WTC11 (cell line): ENCODE measurements around the gene TNFAIP2. TPM values are rescaled to one million over a fixed set of nuclear protein-coding genes. Genes with fewer than 3 reads are reported as not detected.

Experiments used
- ATAC-seq: fragments of 200-7000 bp; cut with Tn5 transposase; 2 replicates; pipeline ENCODE4 v1.10.0; 2021; ENCODE audit warnings: mild to moderate bottlenecking, moderate library complexity
- CTCF ChIA-PET: fragments of 300-600 bp; sonication (Branson Sonifier 250); formaldehyde crosslinking; loops from one replicate; lab custom pipeline; 2021; ENCODE audit warnings: antibody characterized with exemption; lab: Charles Lee
- POLR2A ChIA-PET: fragments of 350-600 bp; sonication (Branson Sonifier 250); formaldehyde crosslinking; loops from one replicate; lab custom pipeline; 2021; ENCODE audit warnings: antibody characterized with exemption; lab: Charles Lee
- DNase-seq: peaks from one replicate; pipeline ENCODE4 v3.0.0; 2021; ENCODE audit warnings: low spot score
- H3K27ac Mint-ChIP-seq: 2 replicates; pipeline ENCODE4 v1.8.0; 2021; ENCODE audit warnings: mixed read lengths
- H3K27me3 Mint-ChIP-seq: 2 replicates; pipeline ENCODE4 v1.8.0; 2021; ENCODE audit warnings: low read depth, mild to moderate bottlenecking, moderate library complexity, mixed read lengths
- H3K36me3 Mint-ChIP-seq: 2 replicates; pipeline ENCODE4 v1.8.0; 2021; ENCODE audit warnings: mixed read lengths
- H3K4me1 Mint-ChIP-seq: 2 replicates; pipeline ENCODE4 v1.8.0; 2022; ENCODE audit warnings: mixed read lengths
- H3K4me3 Mint-ChIP-seq: 2 replicates; pipeline ENCODE4 v1.8.0; 2021; ENCODE audit warnings: mild to moderate bottlenecking, moderate library complexity, mixed read lengths
- H3K9me3 Mint-ChIP-seq: 2 replicates; pipeline ENCODE4 v1.8.0; 2021; ENCODE audit warnings: mixed read lengths
- AFF4 ChIP-seq: sonication (generic); formaldehyde crosslinking; IDR thresholded peaks from 2 replicates; pipeline ENCODE4 v1.8.1; 2023; ENCODE audit warnings: mild to moderate bottlenecking, missing genetic modification reagents, borderline replicate concordance
- CDX4 ChIP-seq: fragments of 250-450 bp; sonication (Bioruptor Pico); IDR thresholded peaks from 2 replicates; pipeline ENCODE4 v1.9.0; 2021; ENCODE audit warnings: moderate library complexity, mild to moderate bottlenecking, inconsistent platforms, borderline replicate concordance
- FOXP1 ChIP-seq: sonication (generic); formaldehyde crosslinking; IDR thresholded peaks from 2 replicates; pipeline ENCODE4 v1.8.0; 2022; ENCODE audit warnings: missing genetic modification reagents, mild to moderate bottlenecking, moderate library complexity, borderline replicate concordance
- GTF2I ChIP-seq: fragments of 250-450 bp; sonication (Bioruptor Pico); conservative IDR thresholded peaks from 2 replicates; pipeline ENCODE4 v1.4.0; 2021; ENCODE audit warnings: mild to moderate bottlenecking
- HMGA2 ChIP-seq: fragments of 250-450 bp; sonication (Bioruptor Pico); IDR thresholded peaks from 2 replicates; pipeline ENCODE4 v1.4.0; 2021; ENCODE audit warnings: mild to moderate bottlenecking, moderate library complexity
- NR1H2 ChIP-seq: sonication (generic); formaldehyde crosslinking; IDR thresholded peaks from 2 replicates; pipeline ENCODE4 v1.9.0; 2021; ENCODE audit warnings: mild to moderate bottlenecking, moderate library complexity, missing genetic modification reagents
- SMAD3 ChIP-seq: sonication (generic); formaldehyde crosslinking; IDR thresholded peaks from 2 replicates; pipeline ENCODE4 v1.8.0; 2022; ENCODE audit warnings: missing genetic modification reagents, mild to moderate bottlenecking, borderline replicate concordance
- ZNF219 ChIP-seq: sonication (generic); formaldehyde crosslinking; IDR thresholded peaks from 2 replicates; pipeline ENCODE4 v1.8.0; 2023; ENCODE audit warnings: missing genetic modification reagents, mild to moderate bottlenecking, borderline replicate concordance
- ZNF317 ChIP-seq: sonication (generic); formaldehyde crosslinking; IDR thresholded peaks from 2 replicates; pipeline ENCODE4 v1.8.1; 2023; ENCODE audit warnings: low read depth, mild to moderate bottlenecking, moderate library complexity, missing genetic modification reagents, borderline replicate concordance
- ZNF396 ChIP-seq: fragments of 250-450 bp; sonication (Bioruptor Pico); IDR thresholded peaks from 2 replicates; pipeline ENCODE4 v1.8.0; 2021; ENCODE audit warnings: mild to moderate bottlenecking, moderate library complexity, borderline replicate concordance
- total RNA-seq: library from RNA; stranded (reverse); gene quantifications from 3 replicates; pipeline ENCODE4 v1.2.3, GENCODE V29; 2021
- TF ChIP-seq, protein P1 (sequence below): sonication (generic); formaldehyde crosslinking; IDR thresholded peaks from 2 replicates; pipeline ENCODE4 v1.8.1; 2023; ENCODE audit warnings: mild to moderate bottlenecking, missing genetic modification reagents
- TF ChIP-seq, protein P2 (sequence below): fragments of 250-450 bp; sonication (Bioruptor Pico); IDR thresholded peaks from 2 replicates; pipeline ENCODE4 v1.9.0; 2021; ENCODE audit warnings: mild to moderate bottlenecking

TNFAIP2 gene
- total RNA-seq, 1 experiment from 2014 or later = 24.1 TPM

GRCh38 chr14:103132381-103133209 lies 9.3 kb downstream of the TNFAIP2 start:
- CTCF ChIA-PET = interaction anchor here (12.3 kb wide), 1 partner anchor 28 kb away, joined by 199 read pairs; no protein-coding TSS in a partner anchor

More at GRCh38 chr14:103132381-103133209, 9.3 kb downstream of the TNFAIP2 start:
- TF ChIP-seq GTF2I (no peak), ZNF396 (CRISPR knock-in tag) (no peak), AFF4 (CRISPR knock-in tag) (no peak), HMGA2 (CRISPR knock-in tag) (no peak), CDX4 (CRISPR knock-in tag) (no peak), NR1H2 (CRISPR knock-in tag) (no peak), FOXP1 (CRISPR knock-in tag) (no peak; the same call in 1 of the 2 replicates), ZNF317 (CRISPR knock-in tag) (no peak), ZNF219 (no peak), SMAD3 (no peak)
- TF ChIP-seq, protein P1, sequence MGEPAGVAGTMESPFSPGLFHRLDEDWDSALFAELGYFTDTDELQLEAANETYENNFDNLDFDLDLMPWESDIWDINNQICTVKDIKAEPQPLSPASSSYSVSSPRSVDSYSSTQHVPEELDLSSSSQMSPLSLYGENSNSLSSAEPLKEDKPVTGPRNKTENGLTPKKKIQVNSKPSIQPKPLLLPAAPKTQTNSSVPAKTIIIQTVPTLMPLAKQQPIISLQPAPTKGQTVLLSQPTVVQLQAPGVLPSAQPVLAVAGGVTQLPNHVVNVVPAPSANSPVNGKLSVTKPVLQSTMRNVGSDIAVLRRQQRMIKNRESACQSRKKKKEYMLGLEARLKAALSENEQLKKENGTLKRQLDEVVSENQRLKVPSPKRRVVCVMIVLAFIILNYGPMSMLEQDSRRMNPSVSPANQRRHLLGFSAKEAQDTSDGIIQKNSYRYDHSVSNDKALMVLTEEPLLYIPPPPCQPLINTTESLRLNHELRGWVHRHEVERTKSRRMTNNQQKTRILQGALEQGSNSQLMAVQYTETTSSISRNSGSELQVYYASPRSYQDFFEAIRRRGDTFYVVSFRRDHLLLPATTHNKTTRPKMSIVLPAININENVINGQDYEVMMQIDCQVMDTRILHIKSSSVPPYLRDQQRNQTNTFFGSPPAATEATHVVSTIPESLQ (CRISPR knock-in tag) = no peak
- TF ChIP-seq, protein P2, sequence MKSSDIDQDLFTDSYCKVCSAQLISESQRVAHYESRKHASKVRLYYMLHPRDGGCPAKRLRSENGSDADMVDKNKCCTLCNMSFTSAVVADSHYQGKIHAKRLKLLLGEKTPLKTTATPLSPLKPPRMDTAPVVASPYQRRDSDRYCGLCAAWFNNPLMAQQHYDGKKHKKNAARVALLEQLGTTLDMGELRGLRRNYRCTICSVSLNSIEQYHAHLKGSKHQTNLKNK (CRISPR knock-in tag) = no peak
- POLR2A ChIA-PET = interaction anchor here (0.5 kb wide), 1 partner anchor 226 kb away, joined by 3 read pairs; no protein-coding TSS in a partner anchor
- peaks cover 10% of the 10 kb centered on the region for H3K27me3 Mint-ChIP-seq
- no peak overlapping the region for H3K4me3 Mint-ChIP-seq
- ATAC-seq = no peak
- peaks cover 16% of the 10 kb centered on the region for H3K4me1 Mint-ChIP-seq
- H3K9me3 Mint-ChIP-seq = no peaks in the 10 kb centered on the region
- H3K27ac Mint-ChIP-seq = no peak overlapping the region
- DNase-seq = no peak
- H3K36me3 Mint-ChIP-seq = peaks cover 5% of the 10 kb centered on the region; the same call in 1 of the 2 replicates
